Measurements from ENCODE around the gene GNB4.

The GNB4 gene

DNA sequence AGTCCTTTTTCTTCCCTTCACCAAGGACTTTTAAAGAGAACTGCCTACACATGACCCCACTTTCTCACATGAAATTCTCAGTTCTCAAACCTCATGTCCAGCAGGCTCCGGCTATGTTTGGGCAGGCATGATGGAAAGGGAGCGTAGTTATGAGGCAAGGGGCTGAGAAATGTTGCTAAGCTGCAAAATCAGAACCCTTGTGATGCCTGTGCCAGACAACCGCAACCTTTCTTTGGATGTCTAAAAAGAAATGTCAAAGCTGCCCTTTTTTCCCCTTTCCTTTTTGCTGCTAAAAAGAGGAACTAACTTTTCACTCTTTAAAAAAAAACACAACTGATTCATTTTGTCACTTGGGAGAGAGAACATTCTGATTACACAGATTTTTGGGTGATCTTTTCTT lies 19.2 kb downstream of the GNB4 start:
- DNase-seq: no peak

DNA sequence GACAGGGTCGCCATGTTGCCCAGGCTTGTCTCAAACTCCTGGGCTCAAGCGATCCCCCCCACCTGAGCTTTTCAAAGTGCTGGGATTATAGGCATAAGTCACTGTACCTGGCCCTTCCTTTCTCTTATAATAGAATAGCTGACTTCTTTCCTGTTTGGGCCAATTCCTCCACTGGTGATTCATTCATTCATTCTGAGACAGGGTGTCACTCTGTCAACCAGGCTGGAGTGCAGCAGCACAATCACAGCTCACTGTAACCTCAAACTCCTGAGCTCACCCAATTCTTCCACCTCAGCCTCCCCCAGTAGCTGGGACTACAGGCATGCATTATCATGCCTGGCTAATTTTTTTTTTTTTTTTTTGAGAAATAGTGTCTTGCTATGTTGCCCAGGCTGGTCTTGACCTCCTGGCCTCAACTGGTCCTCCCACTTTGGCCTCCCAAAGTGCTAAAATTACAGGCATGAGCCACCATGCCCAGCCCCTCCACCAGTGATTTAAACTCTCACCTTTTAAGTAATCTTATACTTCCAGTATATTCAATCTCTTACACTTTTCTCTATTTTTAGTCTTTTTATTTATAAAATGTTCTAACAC lies 20.9 kb downstream of the GNB4 start:
- DNase-seq: no peak

DNA sequence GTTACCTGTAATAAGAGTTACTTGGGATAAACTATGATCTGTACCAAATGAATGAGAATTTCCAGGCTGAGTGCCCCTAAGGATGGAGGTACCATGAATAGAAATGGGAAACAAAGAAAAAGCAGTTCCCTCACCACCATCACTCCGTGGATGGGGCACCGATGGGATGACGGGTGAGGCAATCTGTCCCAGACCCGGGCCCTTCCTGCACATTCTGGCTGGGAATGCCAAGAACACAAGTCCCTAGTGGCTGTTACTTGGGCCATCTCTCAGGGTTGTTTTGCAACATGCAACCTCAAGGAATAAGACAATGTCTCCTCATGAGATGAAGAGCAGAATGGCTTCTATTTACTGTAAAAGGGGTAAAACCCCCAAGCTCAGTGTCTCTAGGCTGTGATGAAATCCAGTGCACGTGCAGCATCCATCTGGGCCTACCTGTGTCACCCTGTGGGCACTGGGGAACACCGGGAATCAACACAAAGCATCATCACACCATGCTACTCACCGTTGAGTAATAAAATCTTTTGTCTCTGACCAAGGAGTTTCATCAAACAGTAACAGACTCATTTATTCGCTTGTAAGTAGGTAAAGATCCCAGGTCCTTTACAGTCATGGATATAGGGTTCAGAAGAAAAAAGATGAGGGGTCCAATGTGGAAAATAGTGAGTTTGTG lies 22.3 kb downstream of the GNB4 start:
- no peak for DNase-seq

DNA sequence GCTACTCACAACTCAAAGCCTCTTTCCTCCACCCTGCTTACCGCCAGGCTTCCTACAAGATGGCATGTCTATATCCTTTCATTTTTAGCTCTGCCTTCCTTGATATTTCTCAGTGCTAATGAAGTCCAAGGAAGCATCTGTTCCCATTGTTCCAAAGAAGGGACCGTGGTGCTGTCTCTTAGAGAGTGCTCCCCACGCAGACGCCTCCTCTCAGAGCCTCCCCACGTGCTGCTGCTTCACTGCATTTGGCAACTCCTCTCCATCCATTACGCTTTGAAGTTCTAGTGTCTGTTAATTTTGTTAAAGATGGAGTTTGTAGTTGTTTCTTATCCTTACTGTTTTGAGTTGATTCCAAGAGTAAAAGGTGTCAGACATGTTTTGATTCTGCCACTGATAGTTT lies 26.2 kb downstream of the GNB4 start:
- DNase-seq: no peak

DNA sequence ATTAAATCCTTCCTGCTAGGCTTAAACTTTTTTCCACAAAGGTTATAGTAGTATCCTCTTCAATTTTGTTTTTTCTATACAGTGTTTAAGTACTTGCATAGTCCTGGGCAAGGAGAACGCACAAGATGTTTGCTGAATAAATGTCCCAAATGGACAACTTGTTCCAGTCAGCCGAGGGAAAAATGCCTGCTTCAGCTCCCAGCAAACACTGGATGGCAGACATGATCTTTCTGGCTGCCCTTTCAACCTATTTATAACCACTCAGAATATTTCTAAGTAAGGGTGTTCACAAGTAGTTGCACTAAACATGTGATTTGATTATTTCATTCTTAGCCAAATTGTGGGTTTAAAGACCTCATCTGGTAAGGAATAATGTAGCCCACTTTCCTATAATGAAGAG lies 29.8 kb downstream of the GNB4 start:
- DNase-seq: no peak

DNA sequence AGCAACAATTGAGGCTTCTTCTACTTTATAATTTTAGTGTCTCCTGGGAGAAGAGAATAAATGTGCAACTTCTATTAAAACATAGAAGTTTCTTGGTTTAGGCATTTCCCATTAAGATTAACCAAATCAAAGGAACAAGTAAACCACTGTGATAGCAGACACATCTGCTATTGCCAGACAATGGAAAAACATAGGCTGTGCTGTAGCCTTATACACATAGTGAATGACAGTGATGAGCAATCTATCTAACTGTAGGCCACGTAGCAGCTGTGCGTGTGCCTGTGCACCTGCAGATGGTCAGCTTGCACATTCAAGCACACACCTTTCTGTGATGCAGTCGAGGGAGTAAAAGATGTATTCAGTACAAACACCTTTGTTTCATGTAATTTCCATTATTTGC lies 32.7 kb downstream of the GNB4 start:
- DNase-seq: no peak

DNA sequence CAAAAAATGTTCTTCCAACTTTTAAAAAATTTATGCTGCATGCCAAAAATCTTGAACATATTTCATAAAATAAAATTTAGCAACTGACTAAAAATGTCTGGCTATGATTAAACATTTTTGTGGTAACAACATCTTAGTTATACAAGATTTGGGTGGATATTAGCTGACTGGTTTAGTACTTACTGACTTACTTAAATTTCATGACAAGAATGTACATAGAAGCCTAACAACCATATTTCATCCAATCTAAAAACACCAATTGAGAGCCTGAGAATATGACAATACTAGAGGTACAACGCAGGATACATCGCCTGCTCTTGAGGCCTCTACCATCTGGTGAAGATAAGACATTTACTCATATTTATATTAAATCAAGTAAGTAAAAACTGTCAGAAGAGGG lies 34.6 kb downstream of the GNB4 start:
- no peak for DNase-seq

DNA sequence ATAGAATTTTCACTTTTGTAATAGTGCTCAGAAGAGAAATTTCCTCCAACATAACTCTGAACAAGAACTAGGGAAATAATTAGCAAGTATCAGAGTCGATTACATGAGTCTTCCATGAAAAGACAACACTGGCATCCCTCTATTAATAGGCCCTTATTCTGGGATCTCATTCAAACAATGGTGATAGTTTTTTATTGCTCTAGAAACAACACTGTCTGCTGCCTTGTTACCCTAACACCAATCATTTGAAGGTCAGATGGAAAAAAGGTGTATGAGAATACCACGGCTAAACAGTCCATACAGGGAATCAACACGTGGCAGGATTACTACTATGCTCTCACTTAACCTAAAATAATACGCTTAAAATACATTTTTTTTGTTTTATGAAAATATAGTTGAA lies 35.9 kb downstream of the GNB4 start:
- no peak for DNase-seq

DNA sequence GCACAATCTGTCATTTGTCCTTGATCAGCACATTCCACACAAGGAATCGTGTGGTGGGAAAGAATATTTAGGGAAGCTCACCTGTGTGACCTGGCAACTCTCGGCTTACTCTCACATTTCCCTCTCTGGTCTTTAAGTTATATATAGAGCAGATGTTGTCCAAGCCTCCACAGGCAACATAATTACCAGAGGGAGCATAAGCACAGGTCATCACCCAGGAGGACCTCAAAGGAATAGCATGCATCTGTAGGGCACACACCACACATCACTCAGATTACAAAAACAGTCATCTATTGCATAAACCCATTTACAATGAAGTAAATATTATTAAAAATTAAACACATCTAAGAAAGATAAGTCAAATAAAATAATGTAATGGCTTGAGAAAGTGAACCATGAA lies 36.5 kb downstream of the GNB4 start:
- no peak for DNase-seq

DNA sequence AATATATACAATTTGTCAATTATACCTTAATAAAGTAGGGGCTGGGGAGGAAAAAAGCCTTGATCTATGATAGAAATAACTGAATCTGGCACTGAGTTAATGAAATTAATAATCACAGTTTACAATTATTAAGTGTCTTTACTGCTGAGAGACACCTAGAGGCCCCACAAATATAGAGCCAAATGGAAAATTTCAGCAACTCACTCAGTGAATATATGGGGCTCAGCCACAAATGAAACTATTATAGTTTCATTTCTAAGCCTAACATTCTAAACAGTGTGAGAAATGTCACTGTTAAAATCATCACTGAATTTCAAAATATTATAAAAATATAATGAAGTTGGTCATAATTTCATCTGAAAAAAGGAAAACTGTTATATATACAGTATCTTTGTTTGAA lies 40.3 kb downstream of the GNB4 start:
- no peak for DNase-seq

DNA sequence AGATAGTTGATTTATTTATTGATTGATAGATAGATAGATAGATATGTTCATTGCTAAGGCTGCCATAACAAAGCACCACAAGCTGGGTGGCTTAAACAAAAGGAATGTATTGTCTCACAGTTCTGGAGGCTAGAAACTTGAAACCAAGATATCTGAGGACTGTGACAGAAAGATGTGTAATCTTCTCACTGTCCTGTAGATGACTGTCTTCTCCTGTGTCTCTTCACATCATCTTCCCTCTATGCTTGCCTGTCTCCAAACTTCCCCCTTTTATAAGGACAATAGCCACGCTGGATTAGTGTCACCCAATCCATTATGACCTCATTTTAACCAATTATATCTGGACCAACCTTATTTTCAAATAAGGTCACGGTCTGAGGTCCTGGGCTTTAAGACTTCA lies 40.9 kb downstream of the GNB4 start:
- no peak for DNase-seq

DNA sequence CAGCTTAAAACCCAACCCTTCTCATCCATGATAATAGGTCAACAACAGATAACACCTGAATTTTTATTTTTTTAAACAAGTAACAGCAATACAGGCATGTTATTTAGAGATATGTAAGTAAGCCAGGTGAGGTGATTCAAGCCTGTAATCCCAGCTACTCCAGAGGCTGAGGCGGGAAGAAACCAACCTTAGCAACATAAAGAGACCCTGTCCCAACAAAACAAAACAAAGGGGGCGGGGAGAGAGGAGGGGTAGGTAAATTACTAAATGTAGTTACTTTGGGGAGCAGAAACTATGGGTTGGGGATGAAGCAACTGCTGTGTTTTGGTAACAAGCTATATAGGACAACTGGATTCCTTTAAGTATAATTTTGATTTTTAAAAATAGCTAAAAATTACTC lies 47.0 kb downstream of the GNB4 start:
- no peak for DNase-seq

DNA sequence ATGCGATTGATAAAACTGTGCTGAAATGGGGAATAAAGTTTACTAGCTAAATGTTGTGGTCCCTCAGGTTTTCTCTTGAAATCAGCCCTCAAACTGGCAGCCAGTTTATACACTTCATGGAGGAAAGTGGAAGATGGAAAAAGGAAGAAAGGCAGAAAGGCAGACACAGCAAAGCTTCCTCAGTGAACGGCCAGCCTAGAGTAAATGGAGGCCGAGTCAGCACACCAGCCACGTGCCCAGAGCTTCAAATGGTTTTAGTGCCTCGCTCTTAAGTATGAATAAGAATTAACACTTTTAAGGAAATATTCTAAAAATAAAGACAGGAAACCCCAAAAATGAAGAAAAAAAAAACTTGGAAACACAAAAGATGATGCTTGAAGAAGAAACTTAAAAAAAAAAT lies 48.3 kb downstream of the GNB4 start:
- no peak for DNase-seq

DNA sequence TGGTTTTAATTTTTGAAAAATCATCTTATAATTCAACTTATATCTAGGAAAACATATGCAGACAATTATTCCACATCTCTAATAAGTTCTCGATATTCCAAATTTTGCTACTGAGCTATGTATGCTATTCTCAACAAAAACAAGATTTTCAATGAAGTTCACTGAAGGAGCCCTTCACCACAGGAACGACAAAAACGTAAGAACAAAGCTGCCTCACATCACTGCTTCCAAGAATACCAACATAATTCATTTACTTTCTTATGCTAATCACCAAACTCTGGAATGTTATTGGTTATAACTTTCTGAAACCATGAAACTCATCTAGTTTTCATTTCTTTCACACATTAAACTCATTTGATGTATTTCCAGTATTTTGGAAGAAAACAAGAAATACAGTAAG lies 49.7 kb downstream of the GNB4 start:
- no peak for DNase-seq

DNA sequence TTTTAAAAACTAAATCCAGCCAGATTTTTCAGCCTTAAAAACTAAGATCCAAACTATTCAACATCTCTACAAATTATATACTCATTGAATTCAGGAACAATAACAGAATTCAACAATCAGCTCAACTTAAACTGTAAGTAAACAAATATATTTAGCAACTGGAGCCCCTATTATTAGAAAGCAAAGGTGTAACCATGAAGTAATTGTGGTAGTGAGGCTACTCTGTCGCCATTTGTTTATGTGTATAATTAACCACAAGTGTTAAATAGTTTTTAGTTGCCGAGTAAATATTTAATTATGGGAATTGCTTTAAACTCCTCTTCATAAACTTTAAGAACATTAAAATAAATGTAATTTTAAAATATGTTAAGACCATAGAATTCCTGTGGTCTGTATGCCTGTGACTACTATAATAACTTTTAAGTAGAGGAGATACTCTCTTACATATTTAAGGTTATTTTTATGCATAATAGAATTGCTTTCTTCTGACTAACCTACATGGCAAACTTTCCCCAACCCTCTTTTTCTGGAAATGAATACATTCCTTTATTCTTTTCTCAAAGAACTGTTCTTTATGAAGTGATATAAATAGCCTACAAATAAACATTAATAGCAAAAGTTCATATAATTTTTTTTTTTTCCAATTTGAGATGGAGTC lies 52.6 kb downstream of the GNB4 start:
- no peak for DNase-seq

DNA sequence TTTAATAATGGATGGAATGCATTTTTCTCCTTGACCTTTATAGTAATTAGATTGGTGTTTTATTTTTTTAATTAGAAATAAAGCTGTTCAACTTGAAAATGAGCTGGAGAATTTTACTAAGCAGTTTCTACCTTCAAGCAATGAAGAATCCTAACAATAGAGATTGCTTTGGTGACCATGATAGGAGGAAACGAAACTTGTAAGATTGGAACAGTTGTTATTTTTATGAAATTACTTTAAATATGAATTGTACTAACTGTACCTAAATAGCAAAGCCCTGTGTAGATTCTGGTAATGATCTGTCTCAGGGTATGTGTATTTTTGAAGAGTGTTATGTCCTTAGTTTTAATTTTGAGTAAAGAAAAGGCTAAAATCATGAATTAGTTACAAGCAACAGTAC lies 59.4 kb downstream of the GNB4 start:
- no peak for DNase-seq

DNA sequence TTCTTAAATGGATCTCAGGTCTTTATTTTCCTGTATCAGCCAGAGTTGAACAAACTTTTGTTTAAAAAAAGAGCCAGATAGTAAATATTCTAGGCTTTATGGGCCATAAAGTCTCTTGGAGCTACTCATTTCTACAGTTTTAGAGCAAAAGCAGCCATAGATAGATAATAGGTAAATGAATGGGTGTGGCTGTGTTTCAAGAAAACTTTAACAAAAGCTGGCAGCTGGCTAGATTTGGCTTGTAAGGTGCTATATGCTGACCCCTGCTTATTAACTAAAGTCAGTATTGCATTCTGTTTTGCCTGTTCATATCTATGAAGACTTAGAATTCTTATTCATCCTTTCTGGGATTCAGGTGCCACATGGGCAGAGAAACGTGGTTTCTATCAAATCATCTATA lies 74.8 kb downstream of the GNB4 start:
- DNase-seq: no peak

DNA sequence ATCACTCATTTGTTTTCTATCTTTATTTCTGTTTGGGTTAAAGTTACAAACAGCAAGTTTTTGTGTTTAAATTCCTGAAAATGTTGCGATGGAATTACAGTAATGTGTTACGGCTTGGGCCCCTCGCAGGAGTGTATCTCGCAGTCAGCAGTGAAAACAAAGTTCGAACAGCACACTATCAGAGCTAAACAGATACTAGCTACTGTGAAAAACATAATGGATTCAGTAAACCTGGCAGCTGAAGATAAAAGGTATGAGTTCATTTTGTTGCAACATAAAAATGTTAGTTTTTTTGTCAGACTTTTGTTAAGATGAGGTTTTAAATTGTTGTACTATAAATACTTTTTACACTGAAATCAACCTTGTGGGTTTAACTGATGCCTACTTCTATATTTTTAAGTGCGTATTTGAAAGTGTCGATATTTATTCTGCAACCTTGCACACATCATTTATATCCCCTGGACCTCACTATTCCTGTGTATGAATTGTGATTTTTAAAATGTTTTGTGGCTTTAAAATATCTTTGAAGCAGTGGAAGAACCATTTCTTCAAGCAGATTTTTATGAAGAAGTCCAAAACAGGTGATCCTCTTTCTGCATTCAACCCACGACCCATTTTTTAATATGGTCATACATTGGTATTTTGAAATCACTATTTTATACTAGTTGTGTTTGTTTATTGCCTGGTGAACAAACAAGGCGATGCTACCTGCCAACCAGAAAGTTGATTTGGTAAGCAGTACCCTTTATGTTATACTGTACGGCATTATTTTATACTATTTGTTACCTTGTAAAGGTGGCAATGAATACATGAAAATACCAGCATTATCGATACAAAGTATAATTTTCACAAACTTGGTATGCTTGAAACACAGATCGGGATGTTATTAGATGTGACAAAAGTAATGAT lies 75.9 kb downstream of the GNB4 start:
- DNase-seq: no peak

DNA sequence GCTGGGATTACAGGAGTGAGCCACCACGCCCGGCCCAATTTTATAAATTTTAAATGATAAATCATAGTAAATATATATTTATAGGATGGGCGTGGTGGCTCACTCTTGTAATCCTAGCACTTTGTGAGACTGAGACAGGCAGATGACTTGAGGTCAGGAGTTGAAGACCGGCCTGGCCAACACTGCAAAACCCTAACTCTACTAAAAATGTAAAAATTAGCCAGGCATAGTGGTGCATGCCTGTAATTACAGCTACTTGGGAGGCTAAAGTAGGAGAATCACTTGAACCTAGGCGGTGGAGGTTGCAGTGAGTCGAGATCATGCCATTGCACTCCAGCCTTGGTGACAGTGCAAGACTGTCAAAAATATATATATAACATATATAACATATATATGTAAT lies 77.3 kb downstream of the GNB4 start:
- DNase-seq: no peak

DNA sequence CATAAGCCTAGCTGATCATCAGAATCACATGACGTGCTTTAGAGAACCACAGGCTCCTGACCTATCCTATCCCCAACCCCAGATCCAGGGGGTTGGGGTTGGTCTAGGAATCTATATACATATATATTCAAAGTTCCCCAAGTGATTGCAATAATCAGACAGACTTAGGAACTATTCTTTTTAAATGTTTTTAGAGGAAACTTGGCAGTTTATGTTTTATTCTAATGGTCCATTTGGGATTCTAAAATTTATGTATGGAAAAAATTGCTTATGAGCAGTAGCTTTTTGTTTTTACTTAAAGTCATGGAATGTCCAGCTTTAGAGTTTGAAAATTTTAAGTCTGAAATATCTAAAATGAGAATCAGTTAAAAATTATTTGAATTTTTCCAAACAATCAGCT lies 81.6 kb downstream of the GNB4 start:
- DNase-seq: no peak

DNA sequence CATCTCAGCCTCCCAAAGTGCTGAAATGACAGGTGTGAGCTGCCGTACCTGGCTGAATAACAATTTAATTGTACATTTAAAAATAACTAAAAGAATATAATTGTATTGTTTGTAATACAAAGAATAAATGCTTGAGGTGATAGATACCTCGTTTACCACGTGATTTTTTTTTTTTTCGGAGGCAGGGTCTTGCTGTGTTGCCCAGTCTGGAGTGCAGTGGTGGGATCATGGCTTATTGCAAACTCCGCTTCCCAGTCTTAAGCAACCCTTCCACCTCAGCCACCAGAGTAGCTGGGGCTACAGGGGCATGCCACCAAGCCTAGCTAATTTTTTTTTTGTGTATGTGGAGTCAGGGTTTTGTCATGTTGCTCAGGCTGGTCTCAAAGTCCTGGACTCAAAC lies 87.9 kb downstream of the GNB4 start:
- DNase-seq: no peak

DNA sequence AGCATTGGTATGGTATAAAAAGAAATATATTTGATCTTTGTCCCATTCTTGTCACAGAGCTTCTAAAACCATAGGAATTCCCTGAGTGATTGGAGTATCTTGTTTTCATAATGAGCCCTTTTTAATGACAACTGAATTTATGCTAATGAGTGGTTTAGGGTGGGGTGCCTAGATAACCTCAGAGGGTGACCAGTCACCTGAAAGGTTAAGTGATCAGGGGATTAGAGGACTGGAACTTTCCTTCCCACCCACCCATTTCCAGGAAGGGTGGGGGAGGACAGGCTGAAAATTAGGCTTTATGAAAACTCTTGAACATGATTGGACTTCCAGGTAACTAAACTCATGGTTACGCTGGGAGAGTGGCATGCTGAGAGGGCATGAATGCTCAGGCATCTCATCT lies 95.3 kb downstream of the GNB4 start:
- DNase-seq: no peak

DNA sequence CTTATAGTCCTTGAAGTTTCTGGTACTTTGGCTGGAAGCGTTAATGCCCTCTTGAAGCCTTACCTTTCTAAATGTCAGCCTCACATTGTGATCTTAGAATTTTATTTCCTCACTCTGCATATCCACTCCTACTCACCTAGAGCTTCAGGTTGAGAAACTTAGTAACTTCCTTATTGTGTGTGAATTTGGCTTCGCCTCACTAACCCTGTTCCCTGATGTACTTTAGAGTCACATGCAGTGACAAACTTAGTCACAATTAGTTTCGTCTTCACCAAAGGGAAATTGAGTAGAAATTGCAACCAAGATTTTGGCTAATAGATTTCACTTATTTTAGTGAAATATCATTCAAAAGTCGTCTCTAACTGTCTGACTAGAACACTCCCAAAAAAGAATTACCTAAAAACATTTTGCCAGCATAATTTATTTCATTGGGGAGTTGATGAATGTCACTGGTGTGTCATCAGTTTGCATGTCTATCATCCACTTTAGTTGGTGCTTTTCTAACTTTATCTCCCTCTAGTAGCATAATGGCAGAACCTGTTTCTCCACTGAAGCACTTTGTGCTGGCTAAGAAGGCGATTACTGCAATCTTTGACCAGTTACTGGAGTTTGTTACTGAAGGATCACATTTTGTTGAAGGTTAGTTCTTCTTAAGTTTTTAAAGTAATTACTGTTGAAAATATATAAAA lies 102.8 kb downstream of the GNB4 start:
- DNase-seq: peak; percentile 13

All from activated CD4-positive, alpha-beta T cell treated with anti-CD3 and anti-CD28 coated beads, Interleukin-2, amount 50 U/mL, for 16 hours (primary cell).